A549 (cell line): Measurements from ENCODE around the gene TIMP1. TPM values are rescaled to one million over a fixed set of nuclear protein-coding genes. Genes with fewer than 3 reads are reported as not detected.

Experiments
- ATAC-seq, 2 experiments: fragments of 200-7000 bp in 1 of 2; fragments of >200 bp in 1 of 2; cut with Nextera tagmentation in 1 of 2; cut with Tn5 transposase in 1 of 2; 3 replicates each; pipeline versions ENCODE4 v1.8.0 to v1.9.1; 2018 to 2020; ENCODE audit warnings: mild to moderate bottlenecking in 1 of 2, moderate library complexity in 1 of 2
- CTCF ChIA-PET: fragments of 300-600 bp; sonication (Branson Sonifier 250); formaldehyde crosslinking; extraction: SDS; loops from one replicate; lab custom pipeline; 2021; ENCODE audit warnings: antibody characterized with exemption, inconsistent platforms; lab: Yijun Ruan, JAX
- POLR2A ChIA-PET: fragments of 350-600 bp; formaldehyde crosslinking; extraction: SDS; loops from one replicate; lab custom pipeline; 2021; ENCODE audit warnings: antibody characterized with exemption, inconsistent platforms; lab: Yijun Ruan, JAX
- DNase-seq, 2 experiments: peaks; one replicate each; pipeline versions ENCODE4 v3.0.0 to v3.0.0-alpha.2; 2011 to 2016; ENCODE audit warnings: low read depth in 1 of 2, low spot score in 1 of 2
- FAIRE-seq: peaks from 2 replicates; lab custom pipeline; 2011; peaks lifted over from hg19 to GRCh38; lab: Jason Lieb, UNC
- H3K27ac ChIP-seq, 2 experiments: fragments of >200 bp; sonication (Bioruptor Twin); formaldehyde crosslinking; 3 replicates each; pipeline ENCODE4 v1.5.1; 2016 to 2017
- H3K4me1 ChIP-seq: fragments of >200 bp; sonication (Bioruptor Twin); formaldehyde crosslinking; 3 replicates; pipeline ENCODE4 v1.6.1; 2016
- H3K4me2 ChIP-seq: fragments of >200 bp; sonication (Bioruptor Twin); formaldehyde crosslinking; 3 replicates; pipeline ENCODE4 v1.6.1; 2016
- H3K4me3 ChIP-seq: fragments of >200 bp; sonication (Bioruptor Twin); formaldehyde crosslinking; 3 replicates; pipeline ENCODE4 v1.5.1; 2016
- H3K9me3 ChIP-seq: fragments of >200 bp; sonication (Bioruptor Twin); formaldehyde crosslinking; 3 replicates; pipeline ENCODE4 v1.6.1; 2016
- CHD2 ChIP-seq: fragments of 150-350 bp; IDR thresholded peaks from 2 replicates; pipeline ENCODE4 v1.6.1; 2014; ENCODE audit warnings: low read length; ENCODE audit not compliant: partially characterized antibody
- E2F6 ChIP-seq: IDR thresholded peaks from 2 replicates; pipeline ENCODE4 v1.6.1; 2012; ENCODE audit warnings: low read depth, borderline replicate concordance
- ELK1 ChIP-seq: fragments of 150-350 bp; IDR thresholded peaks from 2 replicates; pipeline ENCODE4 v1.6.1; 2014; ENCODE audit warnings: low read depth, mild to moderate bottlenecking, low read length
- ESRRA ChIP-seq: fragments of 150-350 bp; IDR thresholded peaks from 2 replicates; pipeline ENCODE4 v1.6.1; 2014; ENCODE audit warnings: mild to moderate bottlenecking, low read length, borderline replicate concordance
- FOXS1 ChIP-seq: fragments of 250-450 bp; sonication (Bioruptor Pico); IDR thresholded peaks from 2 replicates; pipeline ENCODE4 v1.5.0; 2020; ENCODE audit warnings: mild to moderate bottlenecking, moderate library complexity
- HES2 ChIP-seq: fragments of >200 bp; sonication (Bioruptor Twin); formaldehyde crosslinking; IDR thresholded peaks from 2 replicates; pipeline ENCODE4 v1.6.1; 2016
- HOXB13 ChIP-seq: fragments of 250-450 bp; sonication (Bioruptor Pico); IDR thresholded peaks from 2 replicates; pipeline ENCODE4 v1.5.0; 2020; ENCODE audit warnings: low read depth, mild to moderate bottlenecking, moderate library complexity
- JUN ChIP-seq, 2 experiments: fragments of >200 bp; sonication (Bioruptor Twin); formaldehyde crosslinking; IDR thresholded peaks; 2 replicates in 1 of 2; 3 replicates in 1 of 2; pipeline ENCODE4 v1.6.1; 2016 to 2017
- JUNB ChIP-seq: fragments of >200 bp; sonication (Bioruptor Twin); formaldehyde crosslinking; IDR thresholded peaks from 2 replicates; pipeline ENCODE4 v1.6.1; 2016
- KDM1A ChIP-seq: fragments of 200-600 bp; sonication (generic); IDR thresholded peaks from 2 replicates; pipeline ENCODE4 v1.6.1; 2016; ENCODE audit warnings: low read depth, mild to moderate bottlenecking
- KDM5A ChIP-seq: fragments of 200-600 bp; sonication (generic); IDR thresholded peaks from 2 replicates; pipeline ENCODE4 v1.6.1; 2016; ENCODE audit warnings: antibody characterized with exemption, mild to moderate bottlenecking
- MAFK ChIP-seq: fragments of 450-650 bp; IDR thresholded peaks from 2 replicates; pipeline ENCODE4 v1.6.1; 2014; ENCODE audit not compliant: partially characterized antibody
- NR3C1 ChIP-seq: fragments of >200 bp; sonication (Bioruptor Twin); formaldehyde crosslinking; IDR thresholded peaks from 3 replicates; pipeline ENCODE4 v1.6.1; 2017
- PHF8 ChIP-seq: fragments of 200-600 bp; sonication (generic); IDR thresholded peaks from 2 replicates; pipeline ENCODE4 v1.6.1; 2016; ENCODE audit warnings: low read depth, mild to moderate bottlenecking, antibody characterized with exemption, moderate library complexity, borderline replicate concordance
- POLR2A ChIP-seq: IDR thresholded peaks from 2 replicates; pipeline ENCODE4 v1.6.1; 2012; ENCODE audit warnings: mild to moderate bottlenecking, low read length
- RARB ChIP-seq: fragments of 250-450 bp; sonication (Bioruptor Pico); IDR thresholded peaks from 2 replicates; pipeline ENCODE4 v1.8.0; 2021; ENCODE audit warnings: mild to moderate bottlenecking, moderate library complexity
- REST ChIP-seq: fragments of 200-600 bp; sonication (generic); IDR thresholded peaks from 2 replicates; pipeline ENCODE4 v1.6.1; 2016; ENCODE audit warnings: antibody characterized with exemption, mild to moderate bottlenecking, moderate library complexity
- RNF2 ChIP-seq: fragments of 200-600 bp; sonication (generic); IDR thresholded peaks from 2 replicates; pipeline ENCODE4 v1.6.1; 2016; ENCODE audit warnings: low read depth, mild to moderate bottlenecking, antibody characterized with exemption, moderate library complexity, borderline replicate concordance
- SMC3 ChIP-seq: fragments of >200 bp; sonication (Bioruptor Twin); formaldehyde crosslinking; IDR thresholded peaks from 3 replicates; pipeline ENCODE4 v1.6.1; 2018; ENCODE audit warnings: inconsistent platforms
- SREBF2 ChIP-seq: fragments of 450-650 bp; IDR thresholded peaks from 2 replicates; pipeline ENCODE4 v1.6.1; 2014; ENCODE audit warnings: mild to moderate bottlenecking, moderate library complexity
- ZSCAN20 ChIP-seq: fragments of 250-450 bp; sonication (Bioruptor Pico); IDR thresholded peaks from 2 replicates; pipeline ENCODE4 v1.8.0; 2022; ENCODE audit warnings: mild to moderate bottlenecking, moderate library complexity
- WGBS: methylation state at CpG from one replicate; pipeline ENCODE4 v1.1.6; 2017; ENCODE audit errors: missing lambda C conversion rate; 5-methylcytosine and 5-hydroxymethylcytosine counted together
- polyA plus RNA-seq, 4 experiments: library from polyadenylated mRNA; depleted of rRNA in 3 of 4; stranded (reverse); fragments of >200 nt; fragmentation: RNase III in 1 of 4; extraction: RNeasy Plus Mini Kit Qiagen cat#74134 plus additional on column Dnase treatment in 1 of 4; gene quantifications; 2 replicates in 3 of 4; 3 replicates in 1 of 4; pipeline ENCODE4 v1.2.3, GENCODE V29; 2011 to 2017

Gene TIMP1
- polyA plus RNA-seq, 2 of the 4 experiments (the other 2 are of a cell fraction), result 83.2 to 144 TPM

GRCh38 chrX:47564438-47565085 is 17.7 kb upstream of the TIMP1 start:
- TF ChIP-seq HES2 (no peak), MAFK (no peak), KDM1A (no peak), PHF8 (no peak), JUNB (no peak), SREBF2 (no peak), ZSCAN20 (no peak), RNF2 (no peak), E2F6 (no peak), KDM5A (no peak), CHD2 (no peak), POLR2A (no peak)
- FAIRE-seq (no peak), ATAC-seq (no peak), DNase-seq (no peak)
- Histone ChIP-seq H3K9me3 (no peaks in the 10 kb centered on the region), H3K27ac (no peak overlapping the region), H3K4me3 (no peak overlapping the region), H3K4me2 (no peak overlapping the region), H3K4me1 (peaks cover 12% of the 10 kb centered on the region; the same call in 2 of the 3 replicates)
- ChIA-PET CTCF (no interaction called here), POLR2A (no interaction called here)
- WGBS, result 94% methylated on average over 8 of the region's 12 CpGs

GRCh38 chrX:47566841-47567240 is 15.4 kb upstream of the TIMP1 start:
- no peak overlapping the region for H3K4me2 ChIP-seq
- no peaks in the 10 kb centered on the region for H3K9me3 ChIP-seq
- H3K27ac ChIP-seq, result no peak overlapping the region
- ChIA-PET POLR2A (no interaction called here), CTCF (no interaction called here)
- no peak overlapping the region for H3K4me3 ChIP-seq
- peaks cover 7% of the 10 kb centered on the region; the same call in 2 of the 3 replicates for H3K4me1 ChIP-seq
- ATAC-seq (no peak), FAIRE-seq (no peak), DNase-seq (no peak)
- WGBS, result 100% methylated on average over 7 of the region's 11 CpGs
- TF ChIP-seq ESRRA (no peak), JUN (IDR thresholded peaks at IDR 0.05) (no peak), RARB (CRISPR knock-in tag) (no peak), ELK1 (no peak), SMC3 (no peak), NR3C1 (no peak), REST (no peak), FOXS1 (CRISPR knock-in tag) (no peak), HOXB13 (no peak)
